Measurements from ENCODE around the gene GRM4. TPM values are rescaled to one million over a fixed set of nuclear protein-coding genes. Genes with fewer than 3 reads are reported as not detected.

GRM4 gene
- total RNA-seq, 2 donors from 2014 or later: 4.4 TPM; not detected in 1

DNA sequence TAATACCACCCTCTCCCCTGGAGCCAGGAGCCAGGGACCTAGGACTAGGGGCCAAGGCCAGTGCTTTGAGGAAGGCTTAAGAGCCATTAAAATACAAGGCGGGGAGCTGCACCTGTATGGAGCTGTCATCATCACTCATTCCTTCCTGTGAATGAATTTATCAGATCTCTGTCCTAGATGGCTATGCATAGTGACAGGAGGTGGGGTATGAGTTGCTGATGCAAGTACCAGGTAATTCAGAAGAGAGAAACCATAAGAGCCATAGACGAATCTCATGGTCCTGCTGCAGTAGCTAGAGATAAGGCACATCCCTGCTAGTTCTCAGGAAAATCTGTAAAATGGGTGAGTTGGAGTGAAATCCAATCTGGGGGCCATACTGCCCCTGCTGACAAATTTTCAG is 10.3 kb downstream of the GRM4 start:
- no peak for DNase-seq (ENCODE audit: low spot score)
- intact Hi-C loops (cut with DNase I): no loop called here
- H3K9me3 ChIP-seq: no peaks in the 10 kb centered on the region
- no peaks in the 10 kb centered on the region for H3K36me3 ChIP-seq
- no peaks in the 10 kb centered on the region for H3K4me1 ChIP-seq (replicated peaks)
- H3K27ac ChIP-seq: no peak overlapping the region
- 85% methylated on average over 2 of the region's 2 CpGs for WGBS
- TF ChIP-seq, protein P1, sequence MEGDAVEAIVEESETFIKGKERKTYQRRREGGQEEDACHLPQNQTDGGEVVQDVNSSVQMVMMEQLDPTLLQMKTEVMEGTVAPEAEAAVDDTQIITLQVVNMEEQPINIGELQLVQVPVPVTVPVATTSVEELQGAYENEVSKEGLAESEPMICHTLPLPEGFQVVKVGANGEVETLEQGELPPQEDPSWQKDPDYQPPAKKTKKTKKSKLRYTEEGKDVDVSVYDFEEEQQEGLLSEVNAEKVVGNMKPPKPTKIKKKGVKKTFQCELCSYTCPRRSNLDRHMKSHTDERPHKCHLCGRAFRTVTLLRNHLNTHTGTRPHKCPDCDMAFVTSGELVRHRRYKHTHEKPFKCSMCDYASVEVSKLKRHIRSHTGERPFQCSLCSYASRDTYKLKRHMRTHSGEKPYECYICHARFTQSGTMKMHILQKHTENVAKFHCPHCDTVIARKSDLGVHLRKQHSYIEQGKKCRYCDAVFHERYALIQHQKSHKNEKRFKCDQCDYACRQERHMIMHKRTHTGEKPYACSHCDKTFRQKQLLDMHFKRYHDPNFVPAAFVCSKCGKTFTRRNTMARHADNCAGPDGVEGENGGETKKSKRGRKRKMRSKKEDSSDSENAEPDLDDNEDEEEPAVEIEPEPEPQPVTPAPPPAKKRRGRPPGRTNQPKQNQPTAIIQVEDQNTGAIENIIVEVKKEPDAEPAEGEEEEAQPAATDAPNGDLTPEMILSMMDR (IDR thresholded peaks at IDR 0.05): no peak
- TF ChIP-seq POLR2AphosphoS5 (IDR thresholded peaks at IDR 0.05) (no peak), POLR2A (IDR thresholded peaks at IDR 0.05) (no peak)
- no peak overlapping the region for H3K4me3 ChIP-seq
- H3K27me3 ChIP-seq (replicated peaks; ENCODE audit: insufficient read depth): peaks cover 5% of the 10 kb centered on the region

DNA sequence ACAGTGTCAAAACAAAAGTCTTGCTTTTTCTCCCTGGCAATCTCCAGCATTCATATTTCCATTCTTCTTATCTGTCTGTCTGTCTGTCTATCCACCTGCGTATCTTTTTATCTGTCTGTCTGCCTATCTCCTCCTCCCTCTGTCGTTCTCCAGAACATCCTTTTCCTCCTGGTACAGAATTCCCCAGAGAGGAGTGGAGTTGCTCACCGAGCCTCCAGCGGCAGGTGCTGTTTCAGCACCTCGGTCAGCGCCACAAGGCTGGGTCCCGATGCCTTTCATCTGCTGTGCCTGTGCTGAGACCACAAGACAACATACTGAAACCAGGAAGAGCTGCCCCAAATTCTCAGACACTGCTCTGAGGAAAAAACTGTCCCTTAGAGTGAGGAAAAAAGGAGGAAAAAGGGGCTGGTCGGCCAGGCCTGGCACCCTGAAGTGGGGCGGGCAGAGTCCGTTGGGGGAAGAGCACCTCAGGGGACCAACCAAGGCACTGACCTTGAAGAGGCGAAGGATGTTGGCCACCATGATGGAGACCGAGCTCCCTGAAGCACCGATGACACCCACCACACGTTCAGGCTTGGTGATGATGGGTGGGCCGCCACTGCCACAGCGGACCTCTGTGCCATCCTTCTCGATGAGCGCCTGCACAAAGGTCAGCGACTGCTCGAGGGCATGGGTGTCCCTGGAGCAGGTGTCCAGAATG is 13.3 kb downstream of the GRM4 start:
- no peak overlapping the region for H3K27ac ChIP-seq
- no peaks in the 10 kb centered on the region for H3K27me3 ChIP-seq (replicated peaks; ENCODE audit: insufficient read depth)
- WGBS: 53% methylated on average over 20 of the region's 20 CpGs
- no peaks in the 10 kb centered on the region for H3K36me3 ChIP-seq
- TF ChIP-seq POLR2AphosphoS5 (IDR thresholded peaks at IDR 0.05) (no peak), POLR2A (IDR thresholded peaks at IDR 0.05) (no peak)
- TF ChIP-seq, protein P1 (IDR thresholded peaks at IDR 0.05): no peak
- no peak for DNase-seq (ENCODE audit: low spot score)
- no peak overlapping the region for H3K4me3 ChIP-seq
- no peaks in the 10 kb centered on the region for H3K9me3 ChIP-seq
- H3K4me1 ChIP-seq (replicated peaks): no peaks in the 10 kb centered on the region
- intact Hi-C loops (cut with DNase I): no loop called here

DNA sequence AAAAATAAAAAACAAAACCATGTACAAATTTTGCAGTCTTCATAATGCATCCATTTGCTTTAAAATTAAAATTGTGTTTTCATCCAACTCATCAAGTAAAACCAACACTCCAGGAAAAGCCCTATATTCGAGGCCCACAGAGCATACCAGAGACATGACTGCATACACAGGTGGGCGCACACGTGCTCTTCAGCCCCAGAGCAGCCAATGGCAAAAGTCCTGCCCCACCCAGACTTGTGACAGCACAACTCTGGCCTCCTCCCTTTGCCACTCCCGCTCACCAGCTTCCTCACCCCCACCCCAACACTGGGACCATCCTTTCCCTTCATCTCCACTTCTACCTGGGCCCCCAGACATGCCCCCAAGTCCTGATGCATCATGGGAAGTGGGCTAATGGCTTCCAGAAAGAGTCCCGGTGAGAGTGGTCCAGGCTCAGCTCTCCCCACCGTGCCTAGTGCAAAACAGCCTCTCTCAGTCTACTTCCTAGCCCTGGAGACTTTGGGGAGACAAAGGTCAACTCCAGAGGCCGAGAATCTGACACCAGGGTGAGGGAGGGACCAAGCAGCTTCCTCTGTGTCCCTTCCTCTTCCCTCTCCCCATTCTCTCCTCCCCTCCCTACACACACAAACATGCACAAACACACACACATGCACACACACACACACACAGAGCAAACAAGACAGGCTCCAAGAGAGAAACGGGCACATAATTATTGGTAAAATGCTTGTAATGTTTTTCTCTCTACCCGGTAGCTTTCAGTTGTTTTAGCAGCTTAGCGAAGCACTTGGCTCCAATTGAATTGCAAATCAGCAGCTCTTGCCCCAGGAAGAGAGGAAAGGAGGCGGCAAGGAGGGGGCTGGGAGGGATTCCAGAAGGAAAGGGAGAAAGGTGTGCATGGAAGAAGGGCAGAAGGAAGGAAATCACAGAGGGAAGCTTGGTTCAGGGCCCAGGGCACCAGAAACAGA is 14.3 kb downstream of the GRM4 start:
- TF ChIP-seq POLR2AphosphoS5 (IDR thresholded peaks at IDR 0.05) (no peak), POLR2A (IDR thresholded peaks at IDR 0.05) (no peak)
- TF ChIP-seq, protein P1 (IDR thresholded peaks at IDR 0.05): no peak
- no peaks in the 10 kb centered on the region for H3K4me1 ChIP-seq (replicated peaks)
- WGBS: 14% methylated on average over 11 of the region's 11 CpGs
- intact Hi-C loops (cut with DNase I): no loop called here
- no peaks in the 10 kb centered on the region for H3K27me3 ChIP-seq (replicated peaks; ENCODE audit: insufficient read depth)
- H3K36me3 ChIP-seq: no peaks in the 10 kb centered on the region
- no peak overlapping the region for H3K4me3 ChIP-seq
- no peak overlapping the region for H3K27ac ChIP-seq
- H3K9me3 ChIP-seq: no peaks in the 10 kb centered on the region
- no peak for DNase-seq (ENCODE audit: low spot score)

DNA sequence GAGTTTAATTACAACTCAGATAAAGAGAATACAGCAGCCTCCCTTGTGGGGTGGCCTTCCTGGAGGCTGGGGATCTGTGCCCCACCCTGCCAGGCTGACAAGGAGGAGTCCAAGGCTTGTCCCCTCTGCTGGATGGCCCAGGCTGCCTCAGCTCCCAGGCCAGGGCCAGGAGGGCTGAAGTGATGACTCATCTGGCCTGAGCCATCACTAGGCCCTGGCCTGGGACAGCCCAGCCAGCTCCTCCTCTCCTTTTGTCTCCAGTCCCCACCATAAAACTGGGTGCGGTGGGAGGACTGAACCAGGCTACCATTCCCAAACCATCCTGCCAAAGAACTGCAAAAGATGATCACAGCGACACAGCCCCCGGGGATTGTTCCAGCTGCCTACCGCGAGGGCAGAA is 15.0 kb downstream of the GRM4 start:
- no peak for TF ChIP-seq POLR2A (IDR thresholded peaks at IDR 0.05)
- TF ChIP-seq, protein P1 (IDR thresholded peaks at IDR 0.05): no peak
- TF ChIP-seq POLR2AphosphoS5 (IDR thresholded peaks at IDR 0.05): no peak
- no peak for DNase-seq (ENCODE audit: low spot score)
- 73% methylated on average over 5 of the region's 5 CpGs for WGBS
- Histone ChIP-seq H3K36me3 (no peaks in the 10 kb centered on the region), H3K4me1 (replicated peaks) (no peaks in the 10 kb centered on the region), H3K27me3 (replicated peaks; ENCODE audit: insufficient read depth) (no peaks in the 10 kb centered on the region), H3K27ac (no peak overlapping the region), H3K9me3 (no peaks in the 10 kb centered on the region), H3K4me3 (no peak overlapping the region)
- intact Hi-C loops (cut with DNase I): no loop called here
